GM18498 (cell line): ENCODE results near the gene PACS2.

Source experiments
- ATAC-seq: cut with Tn5 transposase; IDR thresholded peaks from one replicate; pipeline ENCODE4 v1.9.1; 2021; ENCODE audit warnings: mild to moderate bottlenecking, moderate library complexity; ENCODE audit not compliant: unreplicated experiment

Gene PACS2

DNA sequence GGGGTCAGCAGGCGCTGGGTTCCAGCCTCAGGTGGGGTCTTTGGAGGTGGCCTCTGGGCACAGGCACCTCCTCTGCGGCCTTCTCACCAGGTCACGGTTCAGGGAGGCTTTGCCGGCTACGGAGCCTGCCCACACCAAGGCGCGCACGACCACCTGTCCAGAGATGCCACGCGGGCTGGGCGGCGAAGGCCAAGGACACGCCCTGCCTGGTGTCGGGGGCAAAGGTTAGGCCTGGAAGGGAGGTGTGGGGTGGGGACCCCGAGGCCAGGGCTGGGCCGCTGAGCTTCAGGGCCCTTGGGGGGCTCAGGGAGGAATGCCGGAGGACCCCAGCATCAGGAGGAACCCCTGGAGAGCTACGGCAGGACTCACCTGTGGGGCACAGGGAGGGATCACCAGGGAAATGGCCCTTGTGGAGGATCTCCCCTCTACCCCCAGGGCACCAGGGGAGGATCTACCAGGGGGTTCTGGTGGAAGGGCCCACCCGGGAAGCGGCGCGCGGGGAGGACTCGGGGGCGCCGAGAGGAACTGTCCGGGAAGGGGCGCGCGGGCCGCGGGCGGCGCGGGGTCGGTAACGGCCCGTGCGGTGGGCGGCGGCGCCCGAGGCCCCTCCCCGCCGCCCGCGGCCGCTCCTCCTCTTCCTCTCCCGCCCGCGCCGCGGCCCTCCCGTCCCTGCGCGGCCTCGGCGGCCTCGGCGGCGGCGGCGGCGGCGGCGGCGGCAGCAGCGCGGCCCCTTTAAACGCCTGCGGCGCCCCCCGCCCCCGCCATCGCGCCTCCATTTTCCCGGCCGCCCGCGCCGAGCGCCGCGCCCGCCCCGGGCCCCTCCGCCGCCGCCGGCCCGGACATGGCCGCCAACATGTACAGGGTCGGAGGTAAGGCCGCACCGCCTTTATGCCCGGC is 104.9 kb downstream of the PACS2 start, which contains the start of gene MTA1:
Gene MTA1, plus strand, starts transcription at position 633 of the 897 bp plus-strand sequence. Its CDS starts 209 bp downstream, at position 842.
- ATAC-seq: peak; percentile 65

DNA sequence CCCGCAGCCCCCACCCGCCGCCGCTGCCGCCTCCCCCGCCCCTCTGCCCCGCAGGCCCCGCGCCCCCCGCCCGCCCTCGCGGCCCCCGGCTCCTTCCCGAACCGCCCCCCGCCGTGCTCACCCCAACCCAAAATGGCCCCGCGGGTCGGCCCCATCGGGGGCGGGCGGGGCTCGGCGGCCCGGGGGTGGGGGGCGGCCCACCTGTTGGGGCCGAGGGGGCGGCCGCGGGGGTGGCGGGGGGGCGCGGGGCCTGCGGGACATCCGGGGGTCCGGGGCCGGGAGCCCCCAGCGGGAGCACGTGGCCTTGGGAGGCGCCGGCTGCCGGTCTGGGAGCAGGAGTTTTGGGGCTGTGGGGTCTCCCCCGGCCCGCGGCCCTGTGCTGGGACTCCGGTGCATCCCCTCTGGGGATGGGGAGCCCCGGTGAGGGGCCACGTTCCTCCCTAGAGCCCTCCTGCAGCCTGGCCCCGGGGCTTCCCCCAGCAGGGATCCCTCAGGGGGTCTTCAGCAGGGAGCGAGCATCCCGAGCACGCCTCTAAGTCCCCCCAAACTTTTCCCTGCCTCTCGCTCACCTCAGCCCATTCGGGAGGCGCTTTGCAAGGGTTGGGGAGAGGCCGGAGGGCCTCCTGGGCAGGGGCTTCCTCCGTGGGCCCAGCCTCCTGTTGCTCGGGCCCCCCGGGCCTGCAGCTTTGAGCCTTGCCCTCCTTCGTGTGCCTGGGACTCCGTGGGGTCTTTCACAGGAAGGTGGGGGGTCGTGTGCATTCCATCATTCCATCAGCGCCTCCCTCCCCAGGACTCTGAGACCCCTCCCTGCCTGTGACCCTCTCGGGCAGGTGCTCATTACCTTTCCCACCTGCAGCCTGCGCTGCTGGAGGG is 105.8 kb downstream of the PACS2 start:
- peak; percentile 24 for ATAC-seq

DNA sequence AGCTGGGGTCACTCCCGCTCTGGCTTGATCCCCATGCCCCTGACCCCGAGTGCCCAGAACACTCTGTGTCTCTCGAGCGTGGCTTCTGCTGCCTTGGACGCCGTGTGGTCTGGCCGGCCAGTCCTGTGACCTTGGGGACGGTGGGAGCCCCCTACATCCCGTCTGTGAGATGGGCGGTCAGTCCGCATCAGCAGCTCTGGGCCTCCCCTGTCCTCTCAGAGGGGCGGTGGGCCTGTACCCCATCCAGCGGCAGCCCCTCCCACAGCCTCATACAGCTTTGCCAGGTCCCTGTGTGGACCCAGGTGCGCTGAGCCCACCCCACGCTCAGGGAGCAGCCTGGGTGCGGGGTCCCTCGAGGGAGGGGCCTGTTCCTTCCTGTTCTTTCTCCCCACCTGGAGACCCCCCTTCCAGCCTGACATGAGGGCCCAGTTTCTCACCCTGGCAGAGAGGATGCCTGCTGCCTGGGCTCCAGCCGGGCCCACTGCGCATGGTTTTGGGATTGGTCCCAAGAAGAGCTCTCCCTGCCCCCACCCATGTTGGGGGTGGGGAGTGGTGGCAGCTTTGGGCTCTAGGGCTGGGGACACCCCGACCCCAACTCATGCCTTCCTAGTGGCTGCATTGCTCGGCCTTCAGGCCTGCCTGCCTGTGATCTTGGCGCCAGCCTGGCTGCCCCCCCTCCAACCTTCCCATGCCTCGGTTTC is 106.6 kb downstream of the PACS2 start:
- ATAC-seq: no peak

- ATAC-seq: no peak
Observed at GRCh38 chr14:105421723-105422615, 107.4 kb downstream of the PACS2 start.

GRCh38 chr14:105422695-105423487 is 108.3 kb downstream of the PACS2 start:
- no peak for ATAC-seq

GRCh38 chr14:105423488-105424195 is 109.1 kb downstream of the PACS2 start:
- no peak for ATAC-seq

- ATAC-seq: no peak
Observed at GRCh38 chr14:105424861-105425260, 110.3 kb downstream of the PACS2 start.

GRCh38 chr14:105425823-105426247 is 111.3 kb downstream of the PACS2 start:
- ATAC-seq: no peak

GRCh38 chr14:105426416-105427130 is 112.0 kb downstream of the PACS2 start:
- no peak for ATAC-seq

DNA sequence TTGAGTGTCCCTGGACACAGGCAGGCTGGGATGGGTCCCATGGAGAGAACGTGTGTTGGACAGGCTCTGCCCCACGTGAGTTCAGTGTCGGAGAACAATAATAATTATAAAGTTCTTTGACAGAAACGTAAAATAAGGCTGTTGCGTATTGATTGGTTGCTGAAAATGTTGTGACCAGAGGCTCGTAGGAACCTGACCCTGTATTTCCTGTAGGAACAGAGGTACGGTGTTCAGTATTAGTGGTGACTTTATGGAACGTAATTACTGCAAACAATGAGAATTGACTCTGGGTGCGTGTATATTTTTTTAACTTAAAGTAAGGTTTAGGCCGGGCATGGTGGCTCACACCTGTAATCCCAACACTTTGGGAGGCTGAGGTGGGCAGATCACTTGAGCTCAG is 112.9 kb downstream of the PACS2 start:
- no peak for ATAC-seq

GRCh38 chr14:105427936-105428485 is 113.5 kb downstream of the PACS2 start:
- no peak for ATAC-seq

GRCh38 chr14:105430042-105430441 is 115.5 kb downstream of the PACS2 start:
- no peak for ATAC-seq

DNA sequence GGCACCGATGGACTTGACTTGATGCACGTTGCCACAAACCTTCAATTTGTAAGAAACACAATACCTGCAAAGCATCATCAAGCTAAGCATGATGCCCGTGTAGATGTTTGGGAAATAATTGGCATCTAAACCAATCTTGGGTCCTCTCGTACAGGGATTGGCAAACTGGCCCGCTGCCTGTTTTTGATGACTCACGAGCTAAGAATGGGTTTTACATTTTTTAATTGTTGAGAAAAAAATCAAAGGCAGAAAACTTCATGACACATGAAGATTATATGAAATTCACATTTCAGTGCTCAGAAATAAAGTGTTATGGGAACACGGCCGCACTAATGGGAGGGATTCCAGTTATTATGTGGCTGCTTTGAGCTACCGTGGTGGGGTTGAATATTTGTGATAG is 116.0 kb downstream of the PACS2 start:
- no peak for ATAC-seq

DNA sequence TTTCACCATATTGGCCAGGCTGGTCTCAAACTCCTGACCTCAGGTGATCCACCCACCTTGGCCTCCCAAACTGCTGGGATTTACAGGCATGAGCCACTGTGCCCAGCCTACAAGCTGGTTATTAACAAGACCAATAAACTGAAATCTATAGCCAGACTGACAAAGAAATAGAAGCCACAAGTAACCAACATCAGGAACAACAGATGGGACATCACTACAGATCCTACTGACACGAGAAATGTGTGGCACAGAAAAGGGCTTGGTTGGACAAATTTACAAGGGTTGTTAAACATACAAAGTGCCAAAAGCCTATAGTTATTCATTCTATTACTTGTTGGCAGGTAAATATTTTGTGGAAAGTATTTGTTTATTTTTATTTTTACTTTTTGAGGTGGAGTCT is 116.7 kb downstream of the PACS2 start:
- no peak for ATAC-seq

- ATAC-seq: no peak
Observed at GRCh38 chr14:105432657-105433056, 118.1 kb downstream of the PACS2 start.

GRCh38 chr14:105433161-105433605 is 118.6 kb downstream of the PACS2 start:
- ATAC-seq: no peak

GRCh38 chr14:105436402-105436801 is 121.9 kb downstream of the PACS2 start:
- no peak for ATAC-seq
